AG20443 (cell line): ENCODE data around the gene TRIL.

Experiments
- DNase-seq: peaks from one replicate; pipeline ENCODE4 v3.0.0; 2012; ENCODE audit warnings: low spot score, mixed read lengths

The TRIL gene

GRCh38 chr7:28983396-28984190 is 25.5 kb upstream of the TRIL start:
- no peak for DNase-seq

DNA sequence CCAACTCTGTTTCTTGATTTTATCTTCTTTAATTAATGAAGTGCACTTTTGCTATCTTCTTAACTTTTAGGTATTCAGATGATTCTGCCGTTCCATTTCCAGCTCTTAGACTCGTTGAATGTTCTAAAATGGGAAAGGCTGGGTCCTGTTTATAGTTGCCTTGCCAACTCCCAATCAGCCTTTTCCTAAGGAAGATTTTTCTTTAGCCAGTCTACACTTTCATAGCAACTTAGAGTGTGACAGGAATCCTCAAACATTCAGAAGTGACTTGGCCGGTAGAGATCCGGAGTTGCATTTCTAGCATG is 23.0 kb upstream of the TRIL start:
- DNase-seq, result no peak

DNA sequence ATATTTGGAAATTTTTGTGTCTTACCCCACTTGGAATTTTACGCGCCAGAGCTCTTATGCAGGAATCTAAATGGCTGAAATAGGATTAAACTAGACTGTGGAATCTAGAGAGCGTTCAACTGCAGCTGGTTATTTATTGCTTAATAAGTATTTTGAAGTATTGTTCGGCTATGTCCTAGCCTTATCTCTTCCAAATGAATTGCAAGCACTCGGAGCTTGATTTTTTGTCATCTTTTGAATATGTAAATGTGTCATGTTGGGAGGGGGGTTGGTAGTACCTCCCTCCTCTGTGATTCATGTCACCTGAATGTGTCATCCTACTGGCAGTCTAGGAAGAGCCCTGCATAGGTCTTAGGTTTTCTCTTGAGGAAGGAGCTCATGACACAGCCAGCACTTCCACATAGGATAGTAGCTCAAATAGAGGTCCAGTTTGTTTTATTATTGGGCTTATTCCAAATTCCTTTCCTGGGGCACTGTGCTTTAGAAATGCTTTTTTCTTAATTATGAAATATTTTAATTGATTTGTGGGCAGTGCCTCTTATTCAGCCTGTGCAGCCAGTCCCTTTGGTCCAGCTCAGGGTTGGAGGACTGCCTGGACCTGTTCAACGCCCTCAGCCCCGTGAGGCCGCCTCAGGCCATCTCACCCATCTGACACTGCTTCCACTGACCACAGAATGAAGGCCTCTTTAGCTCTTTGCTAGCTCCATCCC is 22.5 kb upstream of the TRIL start:
- no peak for DNase-seq

DNA sequence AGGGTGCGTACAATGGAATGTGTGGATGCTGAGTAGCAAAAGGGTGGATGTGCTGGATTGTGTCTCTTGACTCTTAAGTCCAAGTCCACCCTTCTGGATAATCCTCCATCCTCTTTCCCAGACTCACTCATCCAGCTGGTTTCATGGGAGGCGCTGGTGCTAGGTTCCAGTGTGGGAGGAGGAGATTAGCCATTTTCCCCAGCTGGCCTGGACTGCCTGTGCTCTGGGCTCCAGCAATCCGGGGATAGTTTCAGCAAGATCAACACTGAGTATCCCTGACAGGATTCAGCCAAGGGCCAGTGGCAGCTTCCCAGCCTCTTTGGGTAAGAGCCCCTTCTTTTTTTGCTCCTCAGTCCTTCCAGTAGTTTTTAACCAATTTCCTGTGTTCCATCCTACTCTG is 21.6 kb upstream of the TRIL start:
- DNase-seq, result no peak

- no peak for DNase-seq
Observed at GRCh38 chr7:28977881-28978280, 19.8 kb upstream of the TRIL start.

GRCh38 chr7:28976022-28976421 is 17.9 kb upstream of the TRIL start:
- DNase-seq, result no peak

DNA sequence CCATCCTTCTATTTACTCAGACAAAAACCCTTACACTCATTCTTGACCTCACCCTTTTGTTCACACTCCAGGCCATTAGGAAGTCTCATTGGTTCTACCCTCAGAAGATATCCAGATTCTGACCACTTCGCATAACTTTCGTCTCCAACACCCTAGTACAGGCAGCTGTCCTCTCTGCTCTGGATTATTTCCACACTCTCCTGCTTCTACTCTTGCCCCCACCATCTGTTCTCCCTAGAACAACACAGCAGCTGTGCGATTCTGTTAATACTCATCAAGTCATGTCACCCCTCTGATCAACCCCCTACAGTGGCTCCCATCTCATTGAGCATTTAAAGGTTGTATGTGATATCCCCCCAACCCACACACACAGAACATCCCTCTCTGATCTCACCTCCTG is 15.5 kb upstream of the TRIL start:
- no peak for DNase-seq

GRCh38 chr7:28964056-28964455 is 5.9 kb upstream of the TRIL start:
- no peak for DNase-seq

GRCh38 chr7:28961972-28962371 is 3.8 kb upstream of the TRIL start:
- no peak for DNase-seq

GRCh38 chr7:28960071-28960840 is 2.1 kb upstream of the TRIL start:
- DNase-seq, result no peak

- no peak for DNase-seq
Observed at GRCh38 chr7:28958980-28959347, 834 bp upstream of the TRIL start.

- peak; percentile 45 for DNase-seq
Observed at GRCh38 chr7:28957751-28958234, 337 bp downstream of the TRIL start.

DNA sequence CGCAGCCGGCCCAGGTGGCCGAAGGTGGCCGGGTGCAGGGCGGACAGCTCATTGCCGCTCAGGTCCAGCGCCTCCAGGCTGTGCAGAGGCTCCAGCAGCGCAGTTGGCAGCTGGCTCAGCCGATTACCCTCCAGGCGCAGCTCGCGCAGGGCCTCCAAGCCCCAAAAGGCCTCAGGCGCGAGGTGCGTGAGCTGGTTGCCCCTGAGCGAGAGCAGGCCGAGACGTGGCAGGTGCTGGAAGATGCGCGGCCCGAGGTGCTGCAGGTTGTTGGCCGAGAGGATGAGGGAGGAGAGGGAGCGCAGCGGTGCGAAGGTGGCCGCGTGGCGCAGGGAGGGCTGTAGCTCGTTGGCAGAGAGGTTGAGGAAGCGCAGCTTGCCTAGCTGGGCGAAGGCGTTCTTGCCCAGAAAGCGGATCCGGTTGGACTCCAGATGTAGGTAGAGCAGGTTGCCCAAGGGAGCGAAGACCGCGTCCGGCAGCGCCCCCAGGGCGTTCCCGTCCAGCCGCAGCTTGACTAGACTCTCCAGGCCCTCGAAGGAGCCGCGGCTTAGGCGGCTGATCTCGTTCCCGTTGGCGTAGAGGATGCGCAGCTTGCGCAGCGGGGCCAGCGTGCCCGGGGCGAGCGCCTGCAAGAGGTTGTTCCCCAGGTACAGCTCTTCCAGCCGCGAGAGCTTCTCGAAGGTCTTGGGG is 923 bp downstream of the TRIL start:
- DNase-seq, result peak; percentile 24

- DNase-seq, result peak; percentile 70
Observed at GRCh38 chr7:28956608-28957063, 1.5 kb downstream of the TRIL start.

DNA sequence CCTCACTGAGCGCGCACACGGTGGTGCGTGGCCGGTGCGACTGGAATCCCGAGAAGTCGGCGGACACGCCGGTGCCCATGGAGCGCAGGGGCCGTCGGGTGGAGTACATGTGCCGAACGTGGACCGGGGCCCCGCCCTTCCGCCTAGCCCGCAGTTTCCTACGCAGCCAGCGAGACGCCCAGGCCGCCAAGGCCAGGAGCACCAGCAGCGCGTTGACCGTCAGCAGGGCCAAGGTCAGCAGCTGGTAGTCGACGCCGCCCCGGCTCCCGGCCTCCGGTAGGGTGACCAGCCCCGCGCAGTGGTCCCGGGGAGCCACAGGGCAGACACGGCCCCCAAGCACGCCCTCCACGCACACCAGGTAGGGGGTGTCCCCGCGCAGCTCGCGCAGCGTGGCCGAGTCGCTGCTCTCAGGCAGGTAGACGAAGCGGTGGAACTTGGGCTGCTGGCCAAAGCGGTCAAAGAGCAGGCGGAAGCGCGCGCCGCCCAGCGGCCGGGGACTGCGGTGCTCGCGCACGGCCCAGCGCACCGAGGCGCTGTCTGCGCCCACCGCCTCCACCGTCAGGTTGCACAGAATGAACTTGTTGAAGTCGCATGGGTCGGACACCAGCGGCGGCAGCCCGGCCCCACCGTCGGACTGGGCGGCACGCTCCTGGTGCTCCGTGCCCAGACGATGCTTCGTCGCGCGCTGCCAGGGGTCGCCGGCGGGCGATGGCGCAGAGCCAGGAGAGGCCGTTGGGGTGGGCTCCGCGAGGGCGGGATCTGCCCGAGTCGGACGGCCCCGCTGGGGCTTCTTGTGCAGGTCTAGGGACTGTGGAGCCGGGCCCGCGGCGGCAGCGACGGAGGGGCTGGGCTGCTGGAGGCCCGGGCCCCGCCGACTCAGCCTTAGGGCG is 2.2 kb downstream of the TRIL start:
- DNase-seq, result peak; percentile 60

DNA sequence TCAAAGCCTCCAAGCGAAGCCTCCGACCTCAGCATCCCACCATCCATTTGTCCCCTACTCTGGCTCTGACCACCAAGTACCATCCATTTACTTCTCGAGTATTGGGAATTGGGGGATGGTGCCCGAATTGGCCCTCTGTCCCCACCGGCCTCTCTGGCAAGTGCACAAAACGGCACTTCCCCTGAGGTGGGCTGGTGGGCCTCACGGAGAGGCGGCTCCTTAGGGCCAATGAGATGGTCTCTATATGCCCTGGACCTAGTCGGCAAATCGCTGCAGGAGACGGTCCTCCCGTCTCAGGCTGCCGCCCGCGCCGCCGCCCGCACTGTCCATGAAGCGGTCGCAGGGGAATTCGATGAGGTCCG is 2.8 kb downstream of the TRIL start:
- DNase-seq, result no peak

DNA sequence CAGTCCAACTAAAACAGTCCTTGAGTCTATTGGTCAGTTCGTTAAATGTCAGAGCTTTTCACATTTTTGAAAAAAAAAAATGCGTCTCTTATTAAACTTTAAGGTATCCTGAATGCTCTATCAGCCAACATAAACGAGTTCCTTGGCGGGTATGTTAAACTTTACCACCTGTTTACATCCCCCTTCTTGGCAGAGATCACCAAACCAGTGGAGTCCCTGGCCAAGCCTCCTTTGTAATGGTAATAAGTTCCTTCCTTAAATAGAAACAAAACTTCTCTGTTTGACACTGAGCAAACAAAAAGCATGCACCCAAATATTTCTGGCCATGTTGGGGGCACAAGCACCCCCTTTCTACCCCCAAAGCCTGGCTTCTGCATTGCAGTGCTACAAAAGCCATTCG is 3.2 kb downstream of the TRIL start:
- no peak for DNase-seq

GRCh38 chr7:28954471-28954870 is 3.7 kb downstream of the TRIL start:
- no peak for DNase-seq

- no peak for DNase-seq
Observed at GRCh38 chr7:28953633-28954032, 4.5 kb downstream of the TRIL start.

DNA sequence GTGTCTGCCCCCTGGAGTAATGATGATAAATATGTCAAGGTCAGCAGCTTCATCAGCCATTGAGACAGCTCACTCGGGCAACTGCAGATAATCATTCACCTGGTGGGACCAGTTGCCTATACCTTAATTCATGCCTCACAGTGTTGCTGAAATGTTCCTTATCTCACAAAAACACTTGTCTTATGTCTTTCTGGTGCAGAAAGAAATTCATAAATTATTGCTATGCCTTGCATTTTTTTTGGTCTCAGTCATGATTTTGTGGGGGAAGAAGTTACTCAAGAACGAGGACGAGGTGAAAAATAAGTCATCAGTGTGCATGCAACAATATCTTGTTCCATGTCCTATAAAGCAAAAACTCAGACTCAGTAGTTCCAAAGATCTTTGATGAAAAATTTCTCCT is 16.0 kb downstream of the TRIL start:
- DNase-seq, result no peak

- no peak for DNase-seq
Observed at GRCh38 chr7:28941633-28942032, 16.5 kb downstream of the TRIL start.
